Measurements from ENCODE around the gene MISP. TPM values are rescaled to one million over a fixed set of nuclear protein-coding genes. Genes with fewer than 3 reads are reported as not detected.

Gene MISP
- total and polyA plus RNA-seq, 2 of the 4 experiments (the other 2 are of a cell fraction): not detected

DNA sequence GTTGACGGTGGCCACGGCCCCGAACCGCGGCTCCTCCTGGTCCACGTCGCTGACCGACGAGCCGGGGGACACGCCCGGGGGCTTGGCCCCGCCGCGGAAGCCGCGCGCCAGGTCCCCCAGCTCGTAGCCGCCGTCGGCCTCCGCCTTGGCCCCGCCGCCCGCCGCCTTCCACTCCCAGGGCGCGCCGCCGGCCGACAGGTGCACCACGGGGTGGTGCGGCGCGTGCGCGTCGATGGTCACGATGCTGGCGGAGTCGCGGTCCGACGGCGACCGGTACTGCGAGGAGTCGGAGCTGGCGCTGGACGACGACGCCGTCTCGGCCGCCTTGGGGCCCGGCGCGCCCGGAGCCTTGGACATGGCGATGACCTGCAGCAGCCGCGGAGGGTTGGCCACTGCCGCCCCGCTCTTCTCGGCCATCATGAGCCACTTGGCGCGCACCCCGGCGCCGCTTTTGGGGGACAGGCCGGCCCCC is 61.9 kb downstream of the MISP start:
- Histone ChIP-seq H3K4me2 (ENCODE audit: low read depth, low read length) (no peak overlapping the region), H2AFZ (replicated peaks; ENCODE audit: low read length, poor library complexity) (no peak overlapping the region), H4K91ac (ENCODE audit: insufficient read depth, low read depth, low read length) (no peak overlapping the region), H2BK20ac (ENCODE audit: low read depth, low read length) (no peak overlapping the region), H4K5ac (ENCODE audit: low read depth, low read length) (no peak overlapping the region), H2BK15ac (ENCODE audit: low read depth, low read length) (no peak overlapping the region), H3K27me3 (ENCODE audit: control insufficient read depth, insufficient read depth, low read length) (no peaks in the 10 kb centered on the region), H2BK5ac (ENCODE audit: low read depth, low read length, poor library complexity, severe bottlenecking) (no peak overlapping the region), H3K9ac (ENCODE audit: low read depth, low read length) (no peak overlapping the region), H3K18ac (ENCODE audit: low read depth, low read length) (no peak overlapping the region), H4K8ac (ENCODE audit: low read depth in 2 of 2, low read length in 2 of 2) (no peak overlapping the region), H3K9me1 (ENCODE audit: insufficient read depth, low read length) (no peaks in the 10 kb centered on the region), H3K23ac (ENCODE audit: low read depth, low read length) (no peak overlapping the region), H3K4me1 (ENCODE audit: control insufficient read depth, insufficient read depth, low read length) (no peaks in the 10 kb centered on the region), H3K14ac (replicated peaks; ENCODE audit: low read depth, low read length) (no peak overlapping the region), H3K36me3 (ENCODE audit: control insufficient read depth, insufficient read depth, low read length) (peaks cover 67% of the 10 kb centered on the region), H2AK5ac (ENCODE audit: low read depth, low read length) (no peak overlapping the region), H3K4ac (ENCODE audit: low read depth, low read length) (no peak overlapping the region), H3K9me3 (ENCODE audit: control insufficient read depth, insufficient read depth, low read length) (no peaks in the 10 kb centered on the region), H2BK120ac (ENCODE audit: low read depth, low read length) (no peak overlapping the region), H3K4me3 (ENCODE audit: insufficient read depth, low read depth, low read length) (no peak overlapping the region), H4K20me1 (ENCODE audit: insufficient read depth, low read length) (peaks cover 49% of the 10 kb centered on the region), H2AK9ac (replicated peaks; ENCODE audit: low read depth, low read length, poor library complexity) (no peak overlapping the region), H3K27ac (ENCODE audit: insufficient read depth, low read length) (no peak overlapping the region), H3K79me1 (ENCODE audit: low read depth in 1 of 2, low read length in 2 of 2) (peaks cover 8 to 24% of the 10 kb centered on the region in 2 experiments), H3K56ac (ENCODE audit: extremely low read depth, insufficient read depth, low read length) (no peak overlapping the region)
- no peak for ATAC-seq (ENCODE audit: low read depth)
- ChIA-PET POLR2A (ENCODE audit: unreplicated experiment) (no interaction called here), CTCF (no interaction called here)
- in situ Hi-C loops (cut with MboI; ENCODE audit: low sequenced_read_pairs) (no loop called here), dilution Hi-C loops (cut with HindIII; ENCODE audit: low sequenced_read_pairs, unreplicated experiment) (no loop called here), intact Hi-C loops (cut with micrococcal nuclease) (no loop called here)
- WGBS, 2 experiments (ENCODE audit: extremely low coverage in 2 of 2, insufficient read length in 1 of 2): 93% methylated on average over 38 of the region's 72 CpGs; no CpG with 5 or more reads in 1 of the 2 experiments
- TF ChIP-seq RAD21 (IDR thresholded peaks at IDR 0.05; ENCODE audit: low read length) (no peak), CEBPB (IDR thresholded peaks at IDR 0.05; ENCODE audit: low read depth, low read length) (no peak), MAFK (IDR thresholded peaks at IDR 0.05; ENCODE audit: low read depth, low read length) (no peak), RCOR1 (IDR thresholded peaks at IDR 0.05; ENCODE audit: insufficient replicate concordance, low read length) (no peak), POLR2A (IDR thresholded peaks at IDR 0.05; ENCODE audit: low read depth, low read length) (no peak), FOS (IDR thresholded peaks at IDR 0.05; ENCODE audit: low read depth, low read length) (no peak), BHLHE40 (IDR thresholded peaks at IDR 0.05; ENCODE audit: low read depth, low read length) (no peak), NFE2L2 (IDR thresholded peaks at IDR 0.05; ENCODE audit: low read depth, low read length) (no peak), RFX5 (IDR thresholded peaks at IDR 0.05; ENCODE audit: low read depth, low read length) (no peak), MAZ (IDR thresholded peaks at IDR 0.05; ENCODE audit: borderline replicate concordance, low read depth, low read length) (no peak), MXI1 (IDR thresholded peaks at IDR 0.05; ENCODE audit: borderline replicate concordance, low read depth, low read length) (no peak)
- BruUV-seq (replicated peaks): no TSS peak
- no peak for DNase-seq
